ENCODE results near the gene ME2.

GRCh38 chr18:50956116-50956515 lies 77.2 kb downstream of the ME2 start:
- TF ChIP-seq POLR2AphosphoS5 (IDR thresholded peaks at IDR 0.05; ENCODE audit: insufficient read depth, low read depth, low read length) (no peak), MAX (IDR thresholded peaks at IDR 0.05; ENCODE audit: insufficient read depth, insufficient read length) (no peak), POLR2A (IDR thresholded peaks at IDR 0.05; ENCODE audit: low read depth, low read length) (no peak)

All from endothelial cell of umbilical vein (primary cell).